Epithelial cell of proximal tubule (primary cell): ENCODE measurements around the gene TCF7L2. TPM values are rescaled to one million over a fixed set of nuclear protein-coding genes. Genes with fewer than 3 reads are reported as not detected.
A peak's percentile ranks its signal among the peaks of the same experiment; 100 is the strongest.

ENCODE experiments used
- DNase-seq: peaks from one replicate; pipeline ENCODE4 v3.0.0-alpha.2; 2011; ENCODE audit warnings: low read depth
- H3K4me3 ChIP-seq: 2 replicates; pipeline ENCODE4 v1.5.1; 2011; ENCODE audit warnings: low read depth, mild to moderate bottlenecking, low read length
- total RNA-seq: library from RNA; depleted of rRNA; stranded (reverse); fragments of >200 nt; gene quantifications from 2 replicates; pipeline ENCODE4 v1.2.3, GENCODE V29; 2015
- TF ChIP-seq, protein P1 (sequence below): conservative IDR thresholded peaks from 2 replicates; pipeline ENCODE4 v1.5.1; 2012; ENCODE audit warnings: low read depth, mild to moderate bottlenecking, low read length

Gene TCF7L2
- total RNA-seq, 1 donor from 2014 or later: 5.4 TPM

GRCh38 chr10:112913255-112913654 lies 36.8 kb upstream of the TCF7L2 start:
- DNase-seq: no peak
- TF ChIP-seq, protein P1, sequence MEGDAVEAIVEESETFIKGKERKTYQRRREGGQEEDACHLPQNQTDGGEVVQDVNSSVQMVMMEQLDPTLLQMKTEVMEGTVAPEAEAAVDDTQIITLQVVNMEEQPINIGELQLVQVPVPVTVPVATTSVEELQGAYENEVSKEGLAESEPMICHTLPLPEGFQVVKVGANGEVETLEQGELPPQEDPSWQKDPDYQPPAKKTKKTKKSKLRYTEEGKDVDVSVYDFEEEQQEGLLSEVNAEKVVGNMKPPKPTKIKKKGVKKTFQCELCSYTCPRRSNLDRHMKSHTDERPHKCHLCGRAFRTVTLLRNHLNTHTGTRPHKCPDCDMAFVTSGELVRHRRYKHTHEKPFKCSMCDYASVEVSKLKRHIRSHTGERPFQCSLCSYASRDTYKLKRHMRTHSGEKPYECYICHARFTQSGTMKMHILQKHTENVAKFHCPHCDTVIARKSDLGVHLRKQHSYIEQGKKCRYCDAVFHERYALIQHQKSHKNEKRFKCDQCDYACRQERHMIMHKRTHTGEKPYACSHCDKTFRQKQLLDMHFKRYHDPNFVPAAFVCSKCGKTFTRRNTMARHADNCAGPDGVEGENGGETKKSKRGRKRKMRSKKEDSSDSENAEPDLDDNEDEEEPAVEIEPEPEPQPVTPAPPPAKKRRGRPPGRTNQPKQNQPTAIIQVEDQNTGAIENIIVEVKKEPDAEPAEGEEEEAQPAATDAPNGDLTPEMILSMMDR: no peak
- H3K4me3 ChIP-seq: no peak overlapping the region

- no peak overlapping the region for H3K4me3 ChIP-seq
- DNase-seq: no peak
- TF ChIP-seq, protein P1: no peak
These were observed 36.3 kb upstream of the TCF7L2 start for GRCh38 chr10:112913661-112914287.

GRCh38 chr10:112914288-112914952 lies 35.6 kb upstream of the TCF7L2 start:
- TF ChIP-seq, protein P1: no peak
- H3K4me3 ChIP-seq: no peak overlapping the region
- no peak for DNase-seq

DNA sequence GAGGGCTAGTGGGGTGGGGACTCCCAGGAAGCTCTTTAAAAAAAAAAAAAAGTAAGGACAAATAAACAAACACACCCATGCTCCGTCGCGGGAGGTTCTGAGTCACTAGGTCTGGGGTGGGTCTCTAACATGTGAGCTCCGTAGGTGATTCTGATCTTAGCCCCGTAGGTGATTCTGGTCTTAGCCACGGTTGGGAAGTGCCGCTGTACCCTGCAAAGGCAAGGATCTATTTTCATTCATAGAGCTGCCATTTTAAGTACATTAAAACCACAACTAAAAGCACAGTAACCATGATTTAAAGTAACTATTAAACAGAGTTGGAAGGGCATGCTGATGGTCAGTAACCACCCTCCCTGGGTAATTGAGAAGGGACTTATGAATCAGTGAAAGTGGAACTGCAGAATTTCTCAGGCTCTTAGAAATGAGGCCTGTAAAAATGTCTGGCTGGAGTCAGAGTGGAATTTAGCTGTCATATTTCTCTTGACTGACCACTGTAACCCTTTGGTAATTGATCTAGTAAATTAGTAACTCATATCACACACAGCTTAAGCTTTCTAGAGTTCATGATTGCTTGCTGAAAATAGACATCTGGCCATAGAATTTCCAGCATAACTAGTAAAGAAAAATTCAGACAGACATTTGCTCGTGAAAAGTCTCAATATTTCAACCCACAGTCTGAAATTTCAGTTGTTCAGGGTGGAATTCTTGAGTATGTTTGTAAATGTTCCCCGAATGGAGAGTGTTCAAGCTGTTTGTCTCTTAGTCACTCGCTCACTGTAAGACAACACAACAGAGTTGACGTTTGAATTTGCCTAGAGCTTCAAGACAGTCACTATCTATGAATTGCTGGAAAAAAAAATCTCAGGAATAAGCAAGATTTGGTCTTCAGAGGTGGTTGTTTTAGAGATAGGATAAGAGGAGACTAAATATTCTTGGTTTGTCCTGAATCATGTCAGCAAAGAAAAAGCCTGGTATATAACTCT lies 34.2 kb upstream of the TCF7L2 start:
- H3K4me3 ChIP-seq: peak overlapping the region; percentile 4
- DNase-seq: peak; percentile 64
- TF ChIP-seq, protein P1: no peak

GRCh38 chr10:112917681-112918080 lies 32.4 kb upstream of the TCF7L2 start:
- TF ChIP-seq, protein P1: no peak
- DNase-seq: no peak
- H3K4me3 ChIP-seq: no peak overlapping the region

DNA sequence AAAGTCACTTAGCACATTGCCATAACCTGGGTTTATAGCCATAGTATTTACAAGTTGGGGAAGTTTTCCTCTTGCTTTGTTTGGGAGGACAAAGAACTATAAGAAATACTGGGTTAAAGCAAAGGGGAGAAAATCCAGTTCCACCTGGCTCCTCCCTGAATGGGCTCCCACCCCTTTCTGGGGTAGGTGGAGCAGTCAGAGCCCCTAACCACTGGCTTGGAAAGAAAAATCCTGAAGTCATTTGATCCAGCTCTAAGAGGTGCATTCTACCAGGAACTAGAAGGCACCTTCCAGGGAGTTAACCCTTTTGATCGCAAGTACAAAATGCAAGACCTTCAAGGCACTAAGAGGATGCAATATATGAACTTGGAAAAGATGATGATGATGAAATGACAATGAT lies 31.3 kb upstream of the TCF7L2 start:
- TF ChIP-seq, protein P1: no peak
- no peak overlapping the region for H3K4me3 ChIP-seq
- DNase-seq: no peak
